ENCODE results near the gene NSUN2.

DNA sequence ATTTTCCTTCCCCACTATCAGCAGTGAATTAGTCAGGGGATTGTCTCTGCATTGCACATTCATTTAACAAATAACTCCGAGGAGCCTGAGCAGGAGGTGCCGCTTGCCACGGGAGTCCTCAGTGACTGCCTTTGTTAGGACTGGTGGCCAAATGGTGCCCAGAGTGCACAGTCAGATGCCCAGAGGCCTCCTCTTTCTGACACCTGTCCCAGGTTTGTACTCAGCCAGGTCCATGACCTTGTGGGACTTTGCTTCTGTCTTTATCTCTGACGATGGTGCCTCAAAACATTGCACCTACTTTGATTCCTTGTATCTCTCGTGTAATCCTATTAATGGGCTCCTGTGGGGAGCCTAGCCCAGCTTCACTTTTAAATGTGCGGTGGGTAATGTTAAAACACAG is 4.7 kb upstream of the NSUN2 start:
- TF ChIP-seq, protein P1, sequence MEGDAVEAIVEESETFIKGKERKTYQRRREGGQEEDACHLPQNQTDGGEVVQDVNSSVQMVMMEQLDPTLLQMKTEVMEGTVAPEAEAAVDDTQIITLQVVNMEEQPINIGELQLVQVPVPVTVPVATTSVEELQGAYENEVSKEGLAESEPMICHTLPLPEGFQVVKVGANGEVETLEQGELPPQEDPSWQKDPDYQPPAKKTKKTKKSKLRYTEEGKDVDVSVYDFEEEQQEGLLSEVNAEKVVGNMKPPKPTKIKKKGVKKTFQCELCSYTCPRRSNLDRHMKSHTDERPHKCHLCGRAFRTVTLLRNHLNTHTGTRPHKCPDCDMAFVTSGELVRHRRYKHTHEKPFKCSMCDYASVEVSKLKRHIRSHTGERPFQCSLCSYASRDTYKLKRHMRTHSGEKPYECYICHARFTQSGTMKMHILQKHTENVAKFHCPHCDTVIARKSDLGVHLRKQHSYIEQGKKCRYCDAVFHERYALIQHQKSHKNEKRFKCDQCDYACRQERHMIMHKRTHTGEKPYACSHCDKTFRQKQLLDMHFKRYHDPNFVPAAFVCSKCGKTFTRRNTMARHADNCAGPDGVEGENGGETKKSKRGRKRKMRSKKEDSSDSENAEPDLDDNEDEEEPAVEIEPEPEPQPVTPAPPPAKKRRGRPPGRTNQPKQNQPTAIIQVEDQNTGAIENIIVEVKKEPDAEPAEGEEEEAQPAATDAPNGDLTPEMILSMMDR (tag by site-specific recombination; IDR thresholded peaks at IDR 0.05) = no peak
- TF ChIP-seq KLF10 (tag by site-specific recombination; IDR thresholded peaks at IDR 0.05) (no peak), ZNF362 (tag by site-specific recombination; IDR thresholded peaks at IDR 0.05) (no peak), ZNF785 (tag by site-specific recombination; IDR thresholded peaks at IDR 0.05) (no peak), ZNF510 (tag by site-specific recombination; IDR thresholded peaks at IDR 0.05; ENCODE audit: insufficient replicate concordance) (no peak), ZNF221 (tag by site-specific recombination; IDR thresholded peaks at IDR 0.05; ENCODE audit: borderline replicate concordance) (no peak), ZNF664 (tag by site-specific recombination; IDR thresholded peaks at IDR 0.05) (no peak), ATF2 (tag by site-specific recombination; IDR thresholded peaks at IDR 0.05; ENCODE audit: low read depth) (no peak), ZNF24 (tag by site-specific recombination; IDR thresholded peaks at IDR 0.05) (no peak), ZFP41 (tag by site-specific recombination; IDR thresholded peaks at IDR 0.05; ENCODE audit: borderline replicate concordance) (no peak), ZNF558 (tag by site-specific recombination; IDR thresholded peaks at IDR 0.05) (no peak), MZF1 (tag by site-specific recombination; IDR thresholded peaks at IDR 0.05; ENCODE audit: borderline replicate concordance) (no peak)
- TF ChIP-seq, protein P2, sequence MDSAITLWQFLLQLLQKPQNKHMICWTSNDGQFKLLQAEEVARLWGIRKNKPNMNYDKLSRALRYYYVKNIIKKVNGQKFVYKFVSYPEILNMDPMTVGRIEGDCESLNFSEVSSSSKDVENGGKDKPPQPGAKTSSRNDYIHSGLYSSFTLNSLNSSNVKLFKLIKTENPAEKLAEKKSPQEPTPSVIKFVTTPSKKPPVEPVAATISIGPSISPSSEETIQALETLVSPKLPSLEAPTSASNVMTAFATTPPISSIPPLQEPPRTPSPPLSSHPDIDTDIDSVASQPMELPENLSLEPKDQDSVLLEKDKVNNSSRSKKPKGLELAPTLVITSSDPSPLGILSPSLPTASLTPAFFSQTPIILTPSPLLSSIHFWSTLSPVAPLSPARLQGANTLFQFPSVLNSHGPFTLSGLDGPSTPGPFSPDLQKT (IDR thresholded peaks at IDR 0.05; ENCODE audit: borderline replicate concordance, low read depth, low read length) = no peak
